Activated CD4-positive, alpha-beta T cell treated with anti-CD3 and anti-CD28 coated beads for 1 hour (primary cell): ENCODE measurements around the gene DOP1A.

ENCODE experiments used
- DNase-seq: peaks from one replicate; pipeline ENCODE4 v3.0.0-alpha.2; 2020

Gene DOP1A

DNA sequence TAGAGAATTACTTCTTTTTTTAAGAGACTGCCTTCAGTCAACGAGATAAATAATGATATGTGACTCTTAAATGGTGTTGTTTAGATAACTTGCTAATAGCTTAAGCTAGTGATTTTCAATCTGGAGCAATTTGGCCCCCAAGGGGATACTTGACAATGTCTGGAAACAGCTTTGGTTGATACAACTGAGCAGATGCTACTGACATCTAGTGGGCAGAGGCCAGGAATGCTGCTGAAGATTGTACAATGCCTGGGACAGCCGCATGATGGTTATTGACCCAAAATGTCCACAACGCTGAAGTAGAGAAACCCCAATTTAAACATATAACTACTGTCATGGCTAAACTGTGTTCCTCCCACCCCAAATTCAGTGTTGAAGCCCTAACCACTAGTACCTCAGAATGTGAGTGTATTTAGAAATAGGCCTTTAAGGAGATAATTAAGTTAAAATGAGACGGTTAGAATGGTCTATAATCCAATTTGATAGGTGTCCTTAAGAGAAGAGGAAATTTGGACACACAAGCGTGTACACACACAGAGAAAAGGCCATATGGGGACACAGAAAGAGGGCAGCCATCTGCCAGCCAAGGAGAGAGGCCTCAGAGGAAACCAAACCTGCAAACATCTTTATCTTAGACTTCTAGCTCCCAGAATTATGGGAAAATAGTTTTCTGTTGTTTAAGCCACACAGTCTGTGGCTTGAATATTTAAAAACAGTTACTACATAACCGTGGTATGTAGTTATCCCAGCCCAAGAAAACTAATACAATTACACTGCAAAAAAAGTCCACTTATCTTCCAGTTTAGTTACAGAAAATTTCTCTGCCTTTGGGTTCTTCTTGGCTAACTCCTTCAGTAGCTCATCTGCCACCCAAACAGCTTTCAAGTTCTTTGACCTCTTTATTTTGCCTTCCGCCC, 147.9 kb downstream of the DOP1A start:
- DNase-seq = peak; percentile 35

DNA sequence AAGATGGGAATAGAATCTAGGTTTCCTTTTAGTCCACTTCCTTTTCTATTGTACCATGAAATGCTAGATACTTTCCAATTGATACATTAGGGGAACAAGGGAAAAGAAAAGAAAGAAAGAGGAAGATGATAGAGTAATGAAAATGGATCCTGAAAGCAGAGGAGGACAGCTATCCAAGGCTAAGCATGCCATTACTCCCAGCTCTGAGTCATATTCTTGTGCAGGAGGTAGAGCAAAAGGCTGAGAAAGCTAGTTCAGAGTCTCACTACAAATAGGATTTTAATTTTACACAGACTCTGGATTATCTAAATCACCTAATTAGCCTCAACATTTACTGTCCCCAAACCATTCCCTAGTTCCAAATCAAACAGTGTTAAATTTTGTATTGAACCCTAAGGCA, 149.3 kb downstream of the DOP1A start:
- no peak for DNase-seq
